Measurements from ENCODE around the gene LUM.
"Not testable (repeated sequence)": the region's sequence is repeated elsewhere in the genome, so short reads cannot be mapped to it uniquely, and the experiment has no call there.

Gene LUM

DNA sequence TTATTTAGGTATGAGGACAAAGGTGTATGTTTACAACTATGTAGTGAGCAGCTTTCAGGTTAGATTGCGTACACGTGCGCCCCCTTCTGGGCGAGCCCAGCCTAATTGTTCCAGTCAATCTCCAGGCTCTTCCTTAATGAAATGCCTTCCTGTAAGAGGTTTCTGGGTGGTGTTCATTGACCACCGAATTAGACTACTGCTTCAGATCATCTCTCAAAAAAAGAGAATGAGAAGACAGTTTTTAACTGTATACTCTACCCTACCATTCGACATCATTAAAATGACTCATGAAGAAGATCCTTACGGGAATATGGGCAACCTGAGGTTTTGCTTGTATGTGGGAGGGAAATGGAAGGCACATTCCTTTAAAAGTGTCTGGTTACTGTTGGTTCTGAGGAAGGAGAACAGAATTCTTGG is 2.1 kb downstream of the LUM start:
- DNase-seq, result peak; percentile 54 to 59

DNA sequence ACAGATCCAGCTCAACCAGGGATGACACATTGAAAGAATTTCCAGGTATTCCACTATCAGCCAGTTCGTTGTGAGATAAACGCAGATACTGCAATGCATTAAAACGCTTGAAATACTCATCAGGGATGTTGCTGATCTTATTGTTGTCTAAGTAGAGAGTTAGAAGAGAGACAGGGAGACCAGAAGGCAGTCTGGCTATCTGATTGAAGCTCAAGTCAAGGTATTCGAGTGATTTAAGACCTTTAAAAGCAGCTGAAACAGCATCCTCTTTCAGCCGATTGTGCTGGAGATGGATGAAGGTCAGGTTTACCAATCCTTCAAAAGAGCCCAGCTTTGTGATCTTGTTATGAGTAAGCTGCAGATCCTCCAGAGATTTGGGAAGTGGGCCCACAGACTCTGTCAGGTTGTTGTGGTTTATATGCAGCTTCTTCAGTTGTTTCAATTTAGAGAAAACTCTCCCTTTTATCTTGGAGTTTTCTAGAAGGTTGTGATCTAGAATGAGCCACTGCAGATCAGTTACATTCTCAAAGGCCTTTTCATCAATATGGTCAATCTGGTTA is 3.0 kb downstream of the LUM start:
- DNase-seq, result no peak

DNA sequence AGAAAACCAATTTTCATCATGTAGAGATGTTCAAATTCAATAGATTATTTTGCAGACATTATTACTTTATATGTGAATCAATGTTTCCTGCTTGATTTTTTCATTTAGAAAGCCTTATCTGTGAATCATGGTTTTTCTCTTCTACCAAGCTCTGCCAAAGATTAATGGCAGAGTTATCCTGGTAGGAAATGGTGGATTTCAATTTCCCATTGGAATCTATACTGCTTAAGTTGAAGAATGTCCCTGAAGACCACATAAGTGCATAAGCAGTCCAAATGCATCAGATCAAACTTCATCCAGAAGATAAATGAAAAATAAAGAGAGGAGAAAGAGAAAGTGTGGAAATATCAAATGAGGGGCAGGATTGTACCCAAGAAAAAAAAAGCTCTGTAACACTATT is 5.0 kb downstream of the LUM start:
- DNase-seq, result no peak

DNA sequence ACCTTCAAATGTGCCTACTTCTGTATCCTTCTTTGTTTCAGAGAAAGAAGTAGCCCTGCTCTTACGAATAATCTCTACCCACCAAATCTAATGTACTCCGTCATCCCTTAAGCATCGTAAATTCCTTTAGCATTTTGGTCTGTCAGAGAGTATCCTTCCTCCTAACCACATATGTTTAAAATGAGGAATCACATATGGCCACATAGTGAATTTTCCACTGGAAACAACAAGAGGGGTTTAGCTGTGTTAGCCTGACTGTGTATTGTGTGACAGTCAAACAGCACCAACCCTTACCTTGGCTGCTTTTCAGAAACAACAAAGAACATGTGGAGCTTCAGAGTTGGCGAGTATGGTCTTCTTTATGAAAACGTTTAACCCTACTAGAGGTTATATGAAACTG is 5.5 kb downstream of the LUM start:
- DNase-seq, result no peak

DNA sequence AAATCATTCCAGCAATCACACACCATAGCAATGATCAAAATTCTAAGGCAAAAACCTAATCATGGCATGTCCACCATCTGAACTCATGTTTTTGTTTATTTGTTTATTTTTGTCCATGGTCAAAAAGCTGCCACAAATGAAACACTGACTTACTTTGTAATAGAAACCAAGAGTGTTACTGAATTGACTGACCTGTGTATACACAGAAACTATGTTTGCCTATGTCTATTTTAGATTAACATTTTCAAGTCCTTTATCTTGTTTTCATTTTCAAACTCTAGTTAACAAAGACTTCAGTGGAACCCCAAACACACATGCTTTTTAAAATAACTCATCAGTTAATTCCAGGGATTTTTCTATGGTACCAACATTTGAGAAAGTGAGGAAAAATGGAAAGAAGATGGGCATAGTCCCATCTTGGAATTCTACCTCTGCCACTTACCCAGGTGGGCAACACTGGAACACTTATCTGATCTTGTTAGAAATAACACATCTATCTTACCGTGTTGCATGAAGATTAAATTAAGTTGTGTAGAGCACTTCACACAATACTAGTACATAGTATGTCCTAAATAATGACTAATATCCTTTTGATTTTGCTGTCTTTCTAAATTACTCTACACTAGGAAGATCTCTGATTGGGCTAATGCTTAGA is 6.4 kb downstream of the LUM start:
- DNase-seq, result no peak

DNA sequence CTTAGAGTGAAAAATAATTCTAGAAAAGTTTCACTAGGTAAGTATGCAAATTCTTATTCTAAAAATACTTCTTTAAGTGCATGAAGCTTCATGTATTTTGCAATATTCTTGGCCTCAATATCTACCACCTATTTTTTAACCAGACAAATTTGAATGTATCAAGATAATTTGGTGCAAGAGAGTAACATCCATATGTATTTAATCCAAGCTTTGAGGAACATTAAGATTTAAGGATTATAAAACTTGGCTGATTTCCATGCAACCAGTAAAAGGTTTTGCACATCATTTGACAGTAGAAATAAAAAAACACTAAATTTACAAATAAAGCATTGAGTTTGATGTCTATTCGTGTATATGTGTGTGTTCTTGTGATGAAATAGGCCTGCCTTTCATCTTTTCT is 7.7 kb downstream of the LUM start:
- no peak for DNase-seq

DNA sequence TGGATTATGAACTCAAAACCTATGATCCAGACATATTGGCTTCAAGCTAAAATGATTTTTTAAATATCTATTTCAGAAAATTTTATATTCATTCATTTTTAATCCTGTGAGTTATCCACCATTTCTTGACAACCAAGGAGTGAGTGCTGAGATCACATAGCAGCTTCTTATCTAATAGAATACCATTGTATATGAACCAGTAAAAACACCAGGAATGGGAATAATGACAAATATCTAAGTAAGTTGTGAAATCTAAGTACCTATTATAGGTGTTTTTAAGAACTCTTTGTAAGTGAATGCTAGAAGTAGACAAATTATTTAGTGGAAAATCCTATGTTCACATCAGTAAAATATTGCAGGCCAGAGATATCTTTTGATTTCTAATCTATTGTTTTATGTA is 8.2 kb downstream of the LUM start:
- no peak for DNase-seq

DNA sequence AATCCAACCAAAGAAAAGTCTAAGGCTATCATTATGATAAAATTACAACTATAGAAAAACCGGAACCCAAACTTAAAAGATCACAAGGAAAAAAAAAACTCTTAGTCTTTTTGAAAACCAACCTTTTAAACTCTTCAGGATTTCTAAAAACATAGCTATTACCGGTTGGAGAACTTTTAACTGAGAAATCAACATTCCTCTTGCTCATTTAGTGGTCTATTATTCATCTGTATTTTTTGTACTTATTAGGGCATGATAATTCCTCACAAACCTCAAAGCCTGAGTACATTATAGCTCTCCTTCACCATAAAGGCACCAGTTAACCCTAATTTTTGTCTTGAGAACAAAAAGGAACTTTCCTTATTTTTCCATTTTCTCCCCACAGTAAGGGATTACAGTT is 10.4 kb downstream of the LUM start:
- no peak for DNase-seq

DNA sequence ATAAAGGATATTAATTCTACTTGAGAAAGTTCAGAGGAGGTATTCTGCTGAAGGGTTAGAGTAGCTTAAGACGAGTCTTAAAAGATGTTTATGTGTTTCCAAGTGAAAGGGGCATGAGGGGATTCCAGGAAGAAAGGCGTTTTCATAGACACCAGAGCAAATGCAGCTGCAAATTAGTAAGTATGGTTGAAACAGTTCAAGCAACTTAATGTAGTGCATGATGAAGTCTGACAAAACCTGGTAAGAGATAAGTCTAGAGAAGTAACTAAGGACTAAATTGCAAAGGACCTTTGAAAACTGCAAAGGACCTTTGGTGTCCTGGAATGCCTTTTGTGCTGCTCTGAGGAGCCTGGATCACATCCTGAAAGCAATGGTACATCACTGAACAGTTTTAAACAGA is 11.5 kb downstream of the LUM start:
- DNase-seq, result no peak

DNA sequence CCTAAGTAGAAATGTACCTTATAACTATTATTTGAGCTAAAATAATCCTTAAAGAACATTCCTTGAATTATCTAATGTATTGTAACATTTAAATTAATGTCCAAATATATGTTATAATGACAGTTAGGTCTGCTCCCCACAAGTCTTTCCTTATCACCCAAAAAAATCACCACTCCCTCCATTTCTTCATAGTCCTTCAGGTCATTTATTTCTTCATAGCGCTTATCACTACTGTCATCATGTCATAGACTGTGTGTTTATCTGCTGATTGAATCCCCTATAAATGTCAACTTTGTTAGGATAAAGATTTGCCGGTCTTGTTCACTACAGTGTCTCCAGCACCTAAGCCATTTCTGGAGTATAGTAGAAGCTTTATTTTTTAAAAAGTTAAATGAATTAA is 12.0 kb downstream of the LUM start:
- DNase-seq, result no peak

DNA sequence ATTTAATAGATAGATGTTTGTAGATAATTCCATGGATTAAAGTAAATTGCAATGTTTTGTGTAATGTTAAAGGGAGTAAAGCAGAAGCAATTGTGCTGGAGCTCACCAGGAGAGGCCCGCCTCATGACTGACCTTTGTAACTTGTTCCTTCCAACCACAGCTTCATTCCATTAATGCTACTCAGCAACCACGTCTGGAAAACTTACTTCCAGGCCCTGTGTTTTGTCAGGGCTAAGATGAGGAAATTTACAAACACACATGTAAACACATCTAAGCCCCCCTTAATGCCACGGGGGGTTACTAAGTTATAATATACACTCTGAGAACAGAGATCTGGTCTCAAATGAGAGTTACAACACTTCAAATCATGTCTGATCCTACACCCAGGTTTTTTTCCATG is 12.4 kb downstream of the LUM start:
- no peak for DNase-seq

DNA sequence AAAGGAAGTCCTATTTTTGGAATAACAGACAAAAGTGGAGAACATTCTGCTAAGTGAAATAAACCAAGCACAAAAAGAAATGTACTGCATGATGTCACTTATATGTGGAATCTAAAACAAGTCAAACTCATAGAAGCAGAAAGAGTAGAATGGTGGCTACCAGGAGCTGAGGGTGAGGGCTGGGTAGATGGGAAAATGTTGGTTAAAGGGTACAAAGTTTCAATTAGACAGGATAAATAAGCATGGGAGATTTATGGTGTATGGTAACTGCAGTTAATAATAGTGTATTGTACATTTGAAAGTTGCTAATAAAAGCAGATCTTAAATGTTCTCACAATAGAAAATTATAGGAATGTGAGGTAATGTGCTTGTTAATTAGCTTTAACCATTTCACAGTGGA is 12.8 kb downstream of the LUM start:
- no peak for DNase-seq

DNA sequence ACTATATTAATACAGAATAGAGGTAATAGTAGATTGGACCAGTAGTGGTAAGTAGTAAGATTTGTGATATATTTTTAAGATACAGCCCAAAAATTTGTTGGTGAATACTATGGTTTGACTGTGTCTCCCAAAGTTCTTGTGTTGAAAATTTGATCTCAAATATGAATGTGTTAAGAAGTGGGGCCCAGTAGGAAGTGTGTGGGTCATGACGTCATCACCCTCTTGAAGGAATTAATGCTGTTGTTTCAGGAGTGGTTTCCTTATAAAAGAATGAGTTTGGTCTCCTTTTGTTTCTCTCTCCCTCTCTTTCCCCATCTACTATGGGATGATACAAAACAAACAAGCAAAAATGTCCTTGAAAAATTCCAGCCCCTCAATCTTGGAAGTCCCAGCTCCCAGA is 16.3 kb downstream of the LUM start:
- DNase-seq, result no peak

DNA sequence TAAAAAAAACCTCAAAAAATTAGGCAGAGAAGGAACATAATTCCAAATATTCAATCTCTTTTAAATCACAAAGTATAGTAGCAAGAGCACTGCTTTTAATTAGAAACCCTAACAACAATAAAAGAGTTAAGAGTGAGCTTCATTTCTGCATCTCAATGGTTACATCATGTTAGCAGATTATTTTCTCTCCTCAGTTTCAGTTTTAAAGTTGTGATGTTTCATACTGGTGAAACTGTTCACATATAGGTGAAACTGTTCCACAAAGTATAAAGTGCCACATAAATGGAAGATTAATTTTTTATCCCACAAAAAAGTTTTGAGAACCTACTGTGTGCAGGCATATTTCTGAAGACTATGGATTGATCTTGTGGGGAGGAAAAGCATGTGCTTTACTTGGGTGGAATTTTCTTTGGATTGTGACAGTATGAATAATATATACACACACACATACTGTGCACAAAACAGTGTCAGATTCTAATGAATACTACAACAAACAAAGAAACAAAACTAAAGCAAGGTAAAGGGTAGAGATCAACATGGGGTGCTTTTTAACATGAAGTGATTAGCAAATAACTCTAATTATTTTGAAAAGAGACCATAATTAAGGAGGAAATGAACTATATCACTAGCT is 17.1 kb downstream of the LUM start:
- no peak for DNase-seq

DNA sequence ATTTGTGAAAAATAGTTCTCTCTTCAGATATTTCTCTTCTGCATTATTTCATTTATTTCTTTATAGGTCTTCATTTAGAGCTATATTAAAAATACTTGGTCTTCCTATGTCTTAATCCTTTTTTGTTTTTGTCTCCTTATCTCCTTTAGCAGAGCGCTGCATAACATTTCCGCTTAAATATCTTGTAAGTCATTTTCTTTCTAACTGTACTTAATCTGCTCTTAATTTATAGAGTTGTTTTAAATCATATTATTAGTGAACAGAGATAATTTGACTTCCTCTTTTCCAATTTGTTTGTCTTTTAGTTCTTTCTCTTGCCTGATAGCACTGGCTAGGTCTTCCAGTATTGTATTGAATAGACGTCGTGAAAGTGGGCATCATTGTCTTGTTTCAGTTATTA is 18.0 kb downstream of the LUM start:
- no peak for DNase-seq

DNA sequence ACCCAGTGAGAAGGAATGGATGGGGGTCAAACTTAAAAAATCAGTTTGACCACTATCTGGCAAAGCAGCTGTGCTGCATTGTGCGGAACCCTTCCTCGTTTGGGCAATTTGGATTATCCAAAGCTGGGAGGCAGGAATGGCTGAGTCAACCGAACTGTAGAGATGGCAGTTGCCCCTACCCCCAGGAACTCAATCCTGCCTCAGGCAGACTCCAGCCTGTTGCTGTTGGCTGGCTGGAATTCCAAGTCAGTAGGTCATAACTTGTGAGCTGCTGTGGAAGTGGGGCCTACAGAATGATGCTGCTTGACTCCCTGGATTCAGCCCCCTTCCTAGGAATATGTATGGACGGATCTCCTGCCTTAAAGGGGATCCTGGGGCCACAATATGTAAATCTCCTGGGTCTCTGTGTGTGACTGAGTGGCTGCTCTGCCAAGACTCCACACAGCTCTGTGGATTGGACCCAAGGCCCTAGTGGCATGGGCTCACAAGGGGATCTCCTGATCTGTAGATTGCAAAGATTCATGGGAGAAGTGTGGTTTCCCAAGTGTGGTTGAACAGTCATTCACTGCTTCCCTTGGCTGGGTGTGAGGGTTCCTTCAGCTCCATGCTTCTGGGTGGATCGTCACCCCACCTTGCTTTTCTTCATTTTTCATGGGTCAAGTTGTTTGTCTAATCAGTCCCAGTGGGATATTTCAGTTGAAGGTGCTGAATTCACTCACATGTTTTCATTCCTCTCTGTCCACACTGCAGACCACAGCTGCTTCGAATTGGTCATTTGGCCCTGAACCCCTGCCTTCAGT is 19.2 kb downstream of the LUM start:
- no peak for DNase-seq

DNA sequence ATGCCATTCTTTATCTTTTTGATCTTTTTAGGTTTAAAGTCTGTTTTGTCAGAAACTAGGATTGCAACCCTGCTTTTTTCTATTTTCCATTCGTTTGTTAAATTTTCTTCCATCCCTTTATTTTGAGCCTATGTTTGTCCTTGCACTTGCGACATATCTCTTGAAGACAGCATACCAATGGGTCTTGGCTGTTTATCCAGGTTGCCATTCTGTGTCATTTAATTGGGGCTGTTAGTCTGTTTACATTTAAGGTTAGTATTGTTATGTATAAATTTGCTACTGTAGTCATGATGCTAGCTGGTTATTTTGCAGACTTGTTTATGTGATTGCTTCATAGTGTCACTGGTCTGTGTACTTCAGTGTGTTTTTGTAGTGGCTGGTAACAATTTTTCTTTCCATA is 21.3 kb downstream of the LUM start:
- not testable (repeated sequence) for DNase-seq

DNA sequence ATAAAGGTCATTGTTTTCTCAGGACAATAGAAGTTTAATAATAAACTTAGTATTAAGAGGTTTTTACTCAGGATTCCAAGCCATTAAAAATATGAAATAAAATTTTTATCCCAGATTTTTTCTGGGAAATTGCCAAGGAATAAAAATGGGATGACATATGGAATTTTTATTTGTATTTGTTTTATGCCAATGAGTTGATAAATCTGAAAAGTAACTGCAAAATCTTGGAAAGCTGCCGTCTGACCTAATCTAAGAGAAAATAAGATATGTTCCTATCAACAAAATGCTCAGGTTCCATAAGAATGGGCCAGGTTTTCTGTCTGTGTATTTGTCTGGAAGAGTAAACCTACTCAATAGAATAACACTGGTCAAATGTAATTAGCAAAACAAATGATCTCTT is 31.3 kb downstream of the LUM start:
- DNase-seq, result no peak

DNA sequence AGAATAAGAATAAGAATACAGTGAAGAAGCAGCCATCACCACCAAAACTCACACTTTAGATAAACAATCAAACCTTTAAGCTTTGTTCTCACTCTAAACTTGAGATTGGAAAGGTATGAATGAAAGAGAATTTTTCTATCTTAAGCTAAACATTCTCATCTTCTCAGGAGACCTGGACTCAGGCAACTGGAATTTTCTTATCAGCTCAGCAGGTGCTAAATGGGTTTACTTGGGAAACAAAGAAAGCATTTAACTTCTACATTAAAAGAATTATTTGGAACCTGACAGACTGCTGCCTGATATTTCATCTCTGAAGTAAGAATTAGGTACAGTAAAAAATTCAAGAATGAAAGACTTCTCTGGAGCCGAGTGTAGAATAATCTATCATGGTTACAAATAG is 32.8 kb downstream of the LUM start:
- no peak for DNase-seq

DNA sequence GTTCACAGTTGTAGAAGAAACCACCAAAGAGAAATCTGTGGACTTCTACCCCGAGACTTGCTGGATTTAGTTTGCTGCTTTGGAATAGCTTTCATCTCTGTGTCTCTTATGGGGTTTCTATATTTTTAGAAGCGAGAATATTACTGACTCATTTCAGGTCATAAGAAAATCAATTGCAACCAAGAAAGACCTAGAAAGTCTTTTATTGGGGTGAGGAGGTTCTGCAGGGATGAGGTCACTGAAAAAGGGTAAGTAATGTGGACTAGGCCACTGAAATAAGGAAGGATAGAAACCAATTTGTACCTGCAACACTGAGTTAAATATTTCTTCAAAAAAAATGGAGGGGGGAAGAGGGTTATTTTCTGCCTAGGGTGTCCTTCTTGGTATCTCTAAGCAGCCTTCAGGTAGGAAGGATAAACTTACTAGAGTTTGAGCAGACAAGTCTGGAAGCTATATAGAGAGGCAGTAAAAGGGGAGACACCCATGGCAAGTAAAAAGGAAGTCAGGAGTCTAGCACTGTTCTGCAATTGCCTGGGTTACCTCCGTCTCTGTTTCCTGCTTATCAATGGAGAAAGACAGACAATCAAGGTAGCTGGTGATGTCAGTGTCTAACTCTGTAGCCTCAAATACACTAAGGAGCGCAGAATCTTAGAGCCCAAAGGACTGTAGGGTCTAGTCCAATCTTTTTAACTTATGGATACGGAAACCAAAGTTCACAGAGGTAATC is 33.9 kb downstream of the LUM start:
- DNase-seq, result no peak

DNA sequence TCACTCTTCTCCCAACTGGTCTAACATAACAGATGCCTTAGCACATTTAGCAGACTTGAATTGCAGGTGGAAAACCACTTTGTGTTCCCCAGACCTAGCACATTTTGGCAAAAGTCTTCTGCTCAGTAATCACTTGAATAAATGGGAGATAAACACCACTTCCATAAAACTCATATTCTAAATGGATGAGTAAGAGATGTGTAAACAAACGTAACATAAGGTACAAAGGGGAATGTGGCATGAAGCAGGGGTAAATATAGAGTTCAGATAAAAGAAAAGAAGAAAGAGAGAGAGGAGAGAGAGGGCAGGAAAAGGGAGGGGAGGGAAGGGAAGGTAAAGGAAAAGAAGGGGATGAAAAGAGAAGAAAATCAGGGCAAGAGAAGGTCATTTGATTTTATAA is 36.4 kb downstream of the LUM start:
- no peak for DNase-seq

DNA sequence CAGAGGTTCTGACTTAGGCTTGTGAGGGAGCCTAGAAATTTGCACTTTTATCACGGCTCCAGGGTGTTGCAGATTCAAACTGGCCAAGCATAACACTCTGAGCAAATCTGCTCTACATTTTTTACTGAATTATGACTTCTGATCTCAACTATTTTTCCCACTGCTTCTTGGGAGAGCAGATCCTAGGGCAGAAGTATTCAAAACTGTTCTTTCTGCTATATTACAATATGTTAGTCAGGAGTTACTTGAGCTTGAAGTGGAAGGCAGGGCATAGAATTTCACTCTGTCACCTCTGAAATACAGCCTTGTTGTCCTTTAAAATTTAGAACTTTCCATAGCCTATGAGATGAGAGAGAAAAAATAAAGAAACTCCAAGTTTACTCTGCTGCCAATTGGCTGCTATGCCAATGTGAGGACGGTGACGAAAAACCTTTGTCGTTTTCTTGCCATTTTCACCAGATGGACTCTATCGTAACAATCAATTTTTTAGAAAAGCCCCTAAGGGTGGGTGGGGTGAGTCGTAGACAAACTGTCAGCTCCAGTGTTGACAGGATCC is 37.1 kb downstream of the LUM start:
- DNase-seq, result no peak

DNA sequence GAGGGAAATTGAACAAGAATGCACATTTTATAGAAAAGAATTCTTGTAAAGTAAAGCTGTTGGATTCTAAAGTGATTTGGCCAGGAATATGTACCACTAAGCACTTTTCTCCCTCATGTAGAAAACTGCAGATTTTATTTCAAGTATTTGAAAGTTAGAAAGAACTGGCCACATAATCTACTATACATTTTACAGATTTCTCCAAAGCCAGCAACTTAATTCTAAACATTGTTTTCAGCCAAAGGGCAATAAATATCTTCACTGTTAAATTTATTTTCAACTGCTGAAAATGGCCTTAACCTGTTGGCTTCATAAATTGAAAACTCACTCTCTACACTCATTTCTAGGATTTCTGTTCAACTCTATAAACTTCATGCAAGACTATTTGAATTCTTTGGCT is 37.9 kb downstream of the LUM start:
- DNase-seq, result no peak
